ENCODE measurements around the gene PF4V1.

Gene PF4V1

GRCh38 chr4:73822812-73823504 is 30.1 kb upstream of the PF4V1 start:
- Histone ChIP-seq H2AFZ (ENCODE audit: low read length) (no peak overlapping the region), H4K20me1 (ENCODE audit: insufficient read depth, low read length, poor library complexity, severe bottlenecking) (no peaks in the 10 kb centered on the region), H3K4me2 (ENCODE audit: low read depth, low read length, poor library complexity, severe bottlenecking) (no peak overlapping the region), H3K9me3 (ENCODE audit: insufficient read depth, low read depth, low read length) (peaks cover 7% of the 10 kb centered on the region), H3K27me3 (ENCODE audit: insufficient read depth, low read length, poor library complexity, severe bottlenecking) (no peaks in the 10 kb centered on the region), H3K36me3 (ENCODE audit: insufficient read depth, low read length) (no peaks in the 10 kb centered on the region), H3K79me2 (ENCODE audit: insufficient read depth, low read length) (no peaks in the 10 kb centered on the region), H3K9ac (ENCODE audit: low read depth, low read length, poor library complexity, severe bottlenecking) (no peak overlapping the region), H3K9me2 (replicated peaks; ENCODE audit: low read depth, low read length) (no peaks in the 10 kb centered on the region), H3F3A (ENCODE audit: low read depth) (no peaks in the 10 kb centered on the region), H3K4me1 (ENCODE audit: insufficient read depth, low read length, poor library complexity, severe bottlenecking) (no peaks in the 10 kb centered on the region), H3K4me3 (ENCODE audit: low read length, poor library complexity, severe bottlenecking) (no peak overlapping the region)
- TF ChIP-seq CTCF (conservative IDR thresholded peaks at IDR 0.05; ENCODE audit: low read length) (no peak), EZH2phosphoT487 (IDR thresholded peaks at IDR 0.05; ENCODE audit: borderline replicate concordance) (no peak)

- Histone ChIP-seq H3K9me3 (ENCODE audit: insufficient read depth, low read depth, low read length) (peaks cover 9% of the 10 kb centered on the region), H3K4me2 (ENCODE audit: low read depth, low read length, poor library complexity, severe bottlenecking) (no peak overlapping the region), H3K79me2 (ENCODE audit: insufficient read depth, low read length) (no peaks in the 10 kb centered on the region), H3K4me3 (ENCODE audit: low read length, poor library complexity, severe bottlenecking) (no peak overlapping the region), H3K9ac (ENCODE audit: low read depth, low read length, poor library complexity, severe bottlenecking) (no peak overlapping the region), H4K20me1 (ENCODE audit: insufficient read depth, low read length, poor library complexity, severe bottlenecking) (no peaks in the 10 kb centered on the region), H3K36me3 (ENCODE audit: insufficient read depth, low read length) (no peaks in the 10 kb centered on the region), H3F3A (ENCODE audit: low read depth) (no peaks in the 10 kb centered on the region), H3K4me1 (ENCODE audit: insufficient read depth, low read length, poor library complexity, severe bottlenecking) (no peaks in the 10 kb centered on the region), H3K9me2 (replicated peaks; ENCODE audit: low read depth, low read length) (no peaks in the 10 kb centered on the region), H2AFZ (ENCODE audit: low read length) (no peak overlapping the region), H3K27me3 (ENCODE audit: insufficient read depth, low read length, poor library complexity, severe bottlenecking) (no peaks in the 10 kb centered on the region)
- no peak for TF ChIP-seq CTCF (conservative IDR thresholded peaks at IDR 0.05; ENCODE audit: low read length)
- TF ChIP-seq EZH2phosphoT487 (IDR thresholded peaks at IDR 0.05; ENCODE audit: borderline replicate concordance), result no peak
These were observed 29.3 kb upstream of the PF4V1 start for GRCh38 chr4:73823760-73824159.

- no peaks in the 10 kb centered on the region for H3K79me2 ChIP-seq (ENCODE audit: insufficient read depth, low read length)
- H3K9me2 ChIP-seq (replicated peaks; ENCODE audit: low read depth, low read length), result no peaks in the 10 kb centered on the region
- peaks cover 9% of the 10 kb centered on the region for H3K9me3 ChIP-seq (ENCODE audit: insufficient read depth, low read depth, low read length)
- no peak overlapping the region for H3K4me3 ChIP-seq (ENCODE audit: low read length, poor library complexity, severe bottlenecking)
- H3K9ac ChIP-seq (ENCODE audit: low read depth, low read length, poor library complexity, severe bottlenecking), result no peak overlapping the region
- no peaks in the 10 kb centered on the region for H4K20me1 ChIP-seq (ENCODE audit: insufficient read depth, low read length, poor library complexity, severe bottlenecking)
- H3K4me2 ChIP-seq (ENCODE audit: low read depth, low read length, poor library complexity, severe bottlenecking), result no peak overlapping the region
- H3F3A ChIP-seq (ENCODE audit: low read depth), result no peaks in the 10 kb centered on the region
- H3K4me1 ChIP-seq (ENCODE audit: insufficient read depth, low read length, poor library complexity, severe bottlenecking), result peaks cover 20% of the 10 kb centered on the region
- no peak overlapping the region for H2AFZ ChIP-seq (ENCODE audit: low read length)
- H3K36me3 ChIP-seq (ENCODE audit: insufficient read depth, low read length), result no peaks in the 10 kb centered on the region
- TF ChIP-seq EZH2phosphoT487 (IDR thresholded peaks at IDR 0.05; ENCODE audit: borderline replicate concordance) (no peak), CTCF (conservative IDR thresholded peaks at IDR 0.05; ENCODE audit: low read length) (no peak)
- no peaks in the 10 kb centered on the region for H3K27me3 ChIP-seq (ENCODE audit: insufficient read depth, low read length, poor library complexity, severe bottlenecking)
These were observed 24.1 kb upstream of the PF4V1 start for GRCh38 chr4:73828956-73829355.
